Endodermal cell (in vitro differentiated cells): Measurements from ENCODE around the gene ZNF662. TPM values are rescaled to one million over a fixed set of nuclear protein-coding genes. Genes with fewer than 3 reads are reported as not detected.

Experiments
- DNase-seq: peaks from one replicate; pipeline ENCODE4 v3.0.0-alpha.2; 2017
- H3K27ac ChIP-seq: 2 replicates; pipeline ENCODE4 v1.5.1; 2013; ENCODE audit warnings: mild to moderate bottlenecking, low read depth, low read length, moderate library complexity
- H3K27me3 ChIP-seq: 2 replicates; pipeline ENCODE4 v1.6.1; 2013; ENCODE audit warnings: mild to moderate bottlenecking, low read length, moderate library complexity; ENCODE audit not compliant: insufficient read depth, control insufficient read depth, poor library complexity, severe bottlenecking
- H3K36me3 ChIP-seq: 2 replicates; pipeline ENCODE4 v1.7.0; 2013; ENCODE audit warnings: mild to moderate bottlenecking, low read length, moderate library complexity; ENCODE audit not compliant: control insufficient read depth, insufficient read depth
- H3K4me1 ChIP-seq: one replicate; pipeline ENCODE4 v1.7.0; 2013; ENCODE audit warnings: low read length; ENCODE audit not compliant: control insufficient read depth, insufficient read depth
- H3K4me3 ChIP-seq: 2 replicates; pipeline ENCODE4 v1.5.1; 2013; ENCODE audit warnings: mild to moderate bottlenecking, low read length, moderate library complexity
- H3K9ac ChIP-seq: 2 replicates; pipeline ENCODE4 v1.6.1; 2013; ENCODE audit warnings: mild to moderate bottlenecking, low read length, moderate library complexity; ENCODE audit not compliant: poor library complexity, severe bottlenecking; ENCODE audit errors: extremely low read depth
- H3K9me3 ChIP-seq: 2 replicates; pipeline ENCODE4 v1.6.1; 2013; ENCODE audit warnings: mild to moderate bottlenecking, low read length, moderate library complexity; ENCODE audit not compliant: control insufficient read depth
- H3K27ac Mint-ChIP-seq: 2 replicates; pipeline ENCODE4 v1.8.0; 2020; ENCODE audit warnings: mixed read lengths
- H3K27me3 Mint-ChIP-seq: 2 replicates; pipeline ENCODE4 v1.8.0; 2021; ENCODE audit warnings: mild to moderate bottlenecking, mixed read lengths; ENCODE audit not compliant: insufficient read depth
- H3K36me3 Mint-ChIP-seq: 2 replicates; pipeline ENCODE4 v1.8.0; 2020; ENCODE audit warnings: low read depth, mixed read lengths
- H3K4me1 Mint-ChIP-seq: 2 replicates; pipeline ENCODE4 v1.8.0; 2020; ENCODE audit warnings: mixed read lengths
- H3K4me3 Mint-ChIP-seq: 2 replicates; pipeline ENCODE4 v1.8.0; 2020; ENCODE audit warnings: mild to moderate bottlenecking, moderate library complexity, mixed read lengths
- H3K9me3 Mint-ChIP-seq: 2 replicates; pipeline ENCODE4 v1.8.0; 2020; ENCODE audit warnings: mild to moderate bottlenecking, mixed read lengths
- CTCF ChIP-seq: fragments of 200-600 bp; sonication (generic); conservative IDR thresholded peaks from 2 replicates; pipeline ENCODE4 v1.5.0; 2021; ENCODE audit warnings: antibody characterized with exemption, mild to moderate bottlenecking
- WGBS, 2 experiments: methylation state at CpG; one replicate each; pipeline versions ENCODE4 v1.1.5 to v1.1.7; 2013; ENCODE audit warnings: missing lambda C conversion rate in 2 of 2, mixed read lengths in 1 of 2; ENCODE audit not compliant: insufficient coverage in 1 of 2, insufficient read length in 1 of 2; 5-methylcytosine and 5-hydroxymethylcytosine counted together
- total RNA-seq, 2 donors: library from RNA; stranded (reverse); fragmentation: NEBNext Ultra II Directional in 1 of 2; extraction: Animal tissue kit (Norgen Biotek cat#: 25700) in 1 of 2; gene quantifications; 2 replicates in 1 of 2; 3 replicates in 1 of 2; pipeline ENCODE4 v1.2.1, GENCODE V29; 2021

ZNF662 gene
- total RNA-seq, 2 donors from 2014 or later = 1.8 TPM; not detected in 1

DNA sequence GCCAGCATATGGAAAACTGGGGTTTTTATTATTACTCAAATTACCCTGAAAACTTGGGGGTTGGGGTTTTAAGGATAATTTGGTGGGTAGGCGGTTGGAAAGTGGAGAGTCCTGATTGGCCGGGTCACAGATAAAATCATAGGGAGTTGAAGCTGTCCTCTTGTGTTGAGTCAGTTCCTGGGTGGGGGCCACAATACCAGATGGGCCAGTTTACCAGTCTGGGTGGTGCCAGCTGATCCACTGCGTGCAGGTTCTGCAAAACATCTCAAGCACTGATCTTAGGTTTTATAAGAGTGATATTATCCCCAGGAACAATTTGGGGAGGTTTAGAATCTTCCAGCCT, 4.9 kb upstream of the ZNF662 start:
- H3K27ac ChIP-seq = no peak overlapping the region
- Mint-ChIP-seq H3K4me3 (no peak overlapping the region), H3K4me1 (peaks cover 3% of the 10 kb centered on the region), H3K27ac (no peak overlapping the region), H3K36me3 (no peaks in the 10 kb centered on the region), H3K27me3 (peaks cover 14% of the 10 kb centered on the region), H3K9me3 (peaks cover 25% of the 10 kb centered on the region)
- TF ChIP-seq CTCF = no peak
- no peaks in the 10 kb centered on the region for H3K27me3 ChIP-seq
- DNase-seq = no peak
- peaks cover 4% of the 10 kb centered on the region for H3K4me1 ChIP-seq
- WGBS, 2 experiments = 89 to 100% methylated on average over 1 to 3 of the region's 3 CpGs
- no peaks in the 10 kb centered on the region for H3K36me3 ChIP-seq
- H3K4me3 ChIP-seq = no peak overlapping the region
- no peak overlapping the region for H3K9ac ChIP-seq
- H3K9me3 ChIP-seq = peaks cover 23% of the 10 kb centered on the region

- no peaks in the 10 kb centered on the region for H3K4me1 ChIP-seq
- no peak overlapping the region for H3K4me3 ChIP-seq
- DNase-seq = no peak
- no peak overlapping the region for H3K9ac ChIP-seq
- Mint-ChIP-seq H3K27me3 (peaks cover 14% of the 10 kb centered on the region), H3K36me3 (peaks cover 2% of the 10 kb centered on the region), H3K4me3 (no peak overlapping the region), H3K9me3 (peaks cover 31% of the 10 kb centered on the region), H3K27ac (no peak overlapping the region), H3K4me1 (peaks cover 3% of the 10 kb centered on the region)
- no peaks in the 10 kb centered on the region for H3K36me3 ChIP-seq
- TF ChIP-seq CTCF = no peak
- 82% methylated on average over 2 of the region's 2 CpGs; no CpG with 5 or more reads in 1 of the 2 experiments for WGBS, 2 experiments
- peaks cover 23% of the 10 kb centered on the region for H3K9me3 ChIP-seq
- H3K27me3 ChIP-seq = no peaks in the 10 kb centered on the region
- no peak overlapping the region for H3K27ac ChIP-seq
Measured at GRCh38 chr3:42902257-42902656, 3.7 kb upstream of the ZNF662 start.

GRCh38 chr3:42904076-42904475, 1.9 kb upstream of the ZNF662 start:
- Mint-ChIP-seq H3K4me1 (peaks cover 3% of the 10 kb centered on the region), H3K9me3 (peaks cover 38% of the 10 kb centered on the region), H3K36me3 (peaks cover 2% of the 10 kb centered on the region), H3K27me3 (peaks cover 14% of the 10 kb centered on the region), H3K27ac (no peak overlapping the region), H3K4me3 (no peak overlapping the region)
- Histone ChIP-seq H3K9ac (no peak overlapping the region), H3K9me3 (peaks cover 23% of the 10 kb centered on the region), H3K36me3 (no peaks in the 10 kb centered on the region), H3K4me3 (no peak overlapping the region), H3K4me1 (no peaks in the 10 kb centered on the region), H3K27me3 (no peaks in the 10 kb centered on the region), H3K27ac (no peak overlapping the region)
- 85 to 86% methylated on average over 1 of the region's 1 CpG for WGBS, 2 experiments
- no peak for DNase-seq
- TF ChIP-seq CTCF = no peak
